ENCODE measurements around the gene EPB41L5. TPM values are rescaled to one million over a fixed set of nuclear protein-coding genes. Genes with fewer than 3 reads are reported as not detected.

Gene EPB41L5
- total RNA-seq, 1 donor from 2014 or later = 16.2 TPM

DNA sequence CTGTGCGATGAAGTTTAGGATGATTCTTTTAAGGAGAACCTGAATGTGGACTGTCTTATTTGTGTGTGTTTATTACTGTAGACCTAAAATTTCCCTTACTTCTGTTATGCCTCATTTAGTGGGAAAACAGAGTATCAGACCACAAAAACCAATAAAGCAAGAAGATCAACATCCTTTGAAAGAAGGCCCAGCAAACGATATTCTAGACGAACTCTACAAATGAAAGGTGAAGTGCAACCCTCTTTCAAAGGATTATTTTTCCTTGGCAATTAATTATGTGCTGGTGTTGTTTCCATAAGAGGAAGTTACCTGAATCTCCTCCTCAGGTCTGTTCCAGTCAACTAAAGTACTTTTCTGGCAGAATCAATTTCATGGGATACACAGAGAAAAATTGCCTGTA, 78.6 kb downstream of the EPB41L5 start:
- no peaks in the 10 kb centered on the region for H3K4me1 ChIP-seq (ENCODE audit: insufficient read depth, low read length)
- no peaks in the 10 kb centered on the region for H3K79me2 ChIP-seq (ENCODE audit: insufficient read depth, low read length)
- no peak overlapping the region for H3K4me3 ChIP-seq (ENCODE audit: insufficient read depth, low read depth, low read length)
- FAIRE-seq (peak; percentile 23), DNase-seq (ENCODE audit: low read depth) (no peak)
- no peak overlapping the region for H3K4me2 ChIP-seq (ENCODE audit: low read length)
- H2AFZ ChIP-seq (ENCODE audit: low read depth, low read length) = no peak overlapping the region
- no peaks in the 10 kb centered on the region for H3K4me1 Mint-ChIP-seq (ENCODE audit: low read depth, unreplicated experiment)
- H3K27me3 ChIP-seq (ENCODE audit: insufficient read depth, low read length) = no peaks in the 10 kb centered on the region
- H3K9ac ChIP-seq (ENCODE audit: low read length) = no peak overlapping the region
- H3K4me3 Mint-ChIP-seq (ENCODE audit: unreplicated experiment) = no peak overlapping the region
- H3K9me3 Mint-ChIP-seq (ENCODE audit: unreplicated experiment) = no peaks in the 10 kb centered on the region
- TF ChIP-seq, protein P1, sequence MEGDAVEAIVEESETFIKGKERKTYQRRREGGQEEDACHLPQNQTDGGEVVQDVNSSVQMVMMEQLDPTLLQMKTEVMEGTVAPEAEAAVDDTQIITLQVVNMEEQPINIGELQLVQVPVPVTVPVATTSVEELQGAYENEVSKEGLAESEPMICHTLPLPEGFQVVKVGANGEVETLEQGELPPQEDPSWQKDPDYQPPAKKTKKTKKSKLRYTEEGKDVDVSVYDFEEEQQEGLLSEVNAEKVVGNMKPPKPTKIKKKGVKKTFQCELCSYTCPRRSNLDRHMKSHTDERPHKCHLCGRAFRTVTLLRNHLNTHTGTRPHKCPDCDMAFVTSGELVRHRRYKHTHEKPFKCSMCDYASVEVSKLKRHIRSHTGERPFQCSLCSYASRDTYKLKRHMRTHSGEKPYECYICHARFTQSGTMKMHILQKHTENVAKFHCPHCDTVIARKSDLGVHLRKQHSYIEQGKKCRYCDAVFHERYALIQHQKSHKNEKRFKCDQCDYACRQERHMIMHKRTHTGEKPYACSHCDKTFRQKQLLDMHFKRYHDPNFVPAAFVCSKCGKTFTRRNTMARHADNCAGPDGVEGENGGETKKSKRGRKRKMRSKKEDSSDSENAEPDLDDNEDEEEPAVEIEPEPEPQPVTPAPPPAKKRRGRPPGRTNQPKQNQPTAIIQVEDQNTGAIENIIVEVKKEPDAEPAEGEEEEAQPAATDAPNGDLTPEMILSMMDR (IDR thresholded peaks at IDR 0.05; ENCODE audit: insufficient read depth, low read depth, low read length) = no peak
- TF ChIP-seq EZH2 (IDR thresholded peaks at IDR 0.05; ENCODE audit: insufficient read depth, low read length) = no peak
- no peak overlapping the region for H3K27ac ChIP-seq (ENCODE audit: low read depth, low read length)
- H4K20me1 ChIP-seq (ENCODE audit: insufficient read depth, low read length) = no peaks in the 10 kb centered on the region
- no peaks in the 10 kb centered on the region for H3K27me3 Mint-ChIP-seq (ENCODE audit: low read depth, unreplicated experiment)
- peaks cover 2% of the 10 kb centered on the region for H3K36me3 Mint-ChIP-seq (ENCODE audit: low read depth, unreplicated experiment)
- H3K27ac Mint-ChIP-seq (ENCODE audit: unreplicated experiment) = no peak overlapping the region
- no peaks in the 10 kb centered on the region for H3K36me3 ChIP-seq (ENCODE audit: insufficient read depth, low read length)
- H3K9me3 ChIP-seq (ENCODE audit: insufficient read depth, low read depth, low read length) = no peaks in the 10 kb centered on the region

DNA sequence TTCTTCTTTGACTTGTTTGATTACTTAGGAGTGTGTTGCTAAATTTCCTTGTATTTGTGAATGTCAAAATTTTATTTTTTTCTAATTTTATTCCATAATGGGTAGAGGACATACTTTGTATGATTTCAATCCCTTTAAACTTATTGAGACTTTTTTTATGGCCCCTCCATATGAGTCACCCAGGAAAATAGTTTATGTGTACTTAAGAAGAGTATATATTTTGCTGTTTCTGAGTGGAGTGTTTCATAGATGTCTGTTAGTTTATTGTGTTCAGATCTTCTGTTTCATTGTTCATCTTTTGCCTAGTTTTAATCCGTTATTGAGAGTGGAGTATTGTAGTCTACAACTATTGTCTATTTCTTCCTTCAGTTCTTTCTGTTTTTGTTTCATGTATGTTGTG, 81.9 kb downstream of the EPB41L5 start:
- TF ChIP-seq EZH2 (IDR thresholded peaks at IDR 0.05; ENCODE audit: insufficient read depth, low read length) = no peak
- TF ChIP-seq, protein P1 (IDR thresholded peaks at IDR 0.05; ENCODE audit: insufficient read depth, low read depth, low read length) = no peak
- Mint-ChIP-seq H3K36me3 (ENCODE audit: low read depth, unreplicated experiment) (peaks cover 1% of the 10 kb centered on the region), H3K4me3 (ENCODE audit: unreplicated experiment) (no peak overlapping the region), H3K27ac (ENCODE audit: unreplicated experiment) (no peak overlapping the region), H3K27me3 (ENCODE audit: low read depth, unreplicated experiment) (no peaks in the 10 kb centered on the region), H3K9me3 (ENCODE audit: unreplicated experiment) (no peaks in the 10 kb centered on the region), H3K4me1 (ENCODE audit: low read depth, unreplicated experiment) (no peaks in the 10 kb centered on the region)
- Histone ChIP-seq H3K9ac (ENCODE audit: low read length) (no peak overlapping the region), H3K4me2 (ENCODE audit: low read length) (no peak overlapping the region), H3K4me1 (ENCODE audit: insufficient read depth, low read length) (no peaks in the 10 kb centered on the region), H3K79me2 (ENCODE audit: insufficient read depth, low read length) (no peaks in the 10 kb centered on the region), H3K27ac (ENCODE audit: low read depth, low read length) (no peak overlapping the region), H3K36me3 (ENCODE audit: insufficient read depth, low read length) (no peaks in the 10 kb centered on the region), H3K9me3 (ENCODE audit: insufficient read depth, low read depth, low read length) (no peaks in the 10 kb centered on the region), H4K20me1 (ENCODE audit: insufficient read depth, low read length) (no peaks in the 10 kb centered on the region), H3K27me3 (ENCODE audit: insufficient read depth, low read length) (no peaks in the 10 kb centered on the region), H2AFZ (ENCODE audit: low read depth, low read length) (no peak overlapping the region), H3K4me3 (ENCODE audit: insufficient read depth, low read depth, low read length) (no peak overlapping the region)
- FAIRE-seq (peak; percentile 20), DNase-seq (ENCODE audit: low read depth) (no peak)

DNA sequence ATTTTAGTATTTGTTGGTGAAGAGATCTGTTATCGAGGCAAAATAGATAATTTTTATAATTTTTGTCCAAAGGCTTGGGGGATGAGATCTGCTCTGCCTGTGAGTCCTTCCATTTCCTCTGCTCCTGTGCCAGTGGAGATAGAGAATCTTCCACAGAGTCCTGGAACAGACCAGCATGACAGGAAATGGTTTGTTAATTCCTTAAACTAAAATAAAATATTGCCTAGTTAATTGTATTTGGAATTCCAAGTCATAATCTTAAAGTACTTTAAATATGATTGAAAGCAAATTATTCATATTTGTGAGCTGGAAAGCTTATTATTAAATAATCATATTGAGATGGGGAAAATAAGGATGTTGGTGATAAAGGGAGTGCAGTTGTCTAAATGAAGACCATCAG, 87.8 kb downstream of the EPB41L5 start:
- H4K20me1 ChIP-seq (ENCODE audit: insufficient read depth, low read length) = no peaks in the 10 kb centered on the region
- no peak for FAIRE-seq
- no peaks in the 10 kb centered on the region for H3K79me2 ChIP-seq (ENCODE audit: insufficient read depth, low read length)
- H3K9ac ChIP-seq (ENCODE audit: low read length) = no peak overlapping the region
- Mint-ChIP-seq H3K4me1 (ENCODE audit: low read depth, unreplicated experiment) (peaks cover 10% of the 10 kb centered on the region), H3K4me3 (ENCODE audit: unreplicated experiment) (no peak overlapping the region), H3K27me3 (ENCODE audit: low read depth, unreplicated experiment) (no peaks in the 10 kb centered on the region), H3K36me3 (ENCODE audit: low read depth, unreplicated experiment) (peaks cover 1% of the 10 kb centered on the region), H3K9me3 (ENCODE audit: unreplicated experiment) (no peaks in the 10 kb centered on the region), H3K27ac (ENCODE audit: unreplicated experiment) (no peak overlapping the region)
- H3K27me3 ChIP-seq (ENCODE audit: insufficient read depth, low read length) = no peaks in the 10 kb centered on the region
- H3K27ac ChIP-seq (ENCODE audit: low read depth, low read length) = no peak overlapping the region
- TF ChIP-seq, protein P1 (IDR thresholded peaks at IDR 0.05; ENCODE audit: insufficient read depth, low read depth, low read length) = no peak
- no peak for TF ChIP-seq EZH2 (IDR thresholded peaks at IDR 0.05; ENCODE audit: insufficient read depth, low read length)
- no peaks in the 10 kb centered on the region for H3K9me3 ChIP-seq (ENCODE audit: insufficient read depth, low read depth, low read length)
- DNase-seq (ENCODE audit: low read depth) = no peak
- H3K4me1 ChIP-seq (ENCODE audit: insufficient read depth, low read length) = peaks cover 13% of the 10 kb centered on the region
- no peak overlapping the region for H2AFZ ChIP-seq (ENCODE audit: low read depth, low read length)
- no peaks in the 10 kb centered on the region for H3K36me3 ChIP-seq (ENCODE audit: insufficient read depth, low read length)
- H3K4me3 ChIP-seq (ENCODE audit: insufficient read depth, low read depth, low read length) = no peak overlapping the region
- H3K4me2 ChIP-seq (ENCODE audit: low read length) = no peak overlapping the region
